ENCODE results near the gene KRT10. TPM values are rescaled to one million over a fixed set of nuclear protein-coding genes. Genes with fewer than 3 reads are reported as not detected.

The KRT10 gene
- total RNA-seq, 1 donor from 2014 or later, result 60.2 TPM

- peak overlapping the region; percentile 67 for H3K4me3 Mint-ChIP-seq
- peaks cover 18% of the 10 kb centered on the region for H3K4me1 Mint-ChIP-seq (ENCODE audit: unreplicated experiment)
- TF ChIP-seq, protein P1, sequence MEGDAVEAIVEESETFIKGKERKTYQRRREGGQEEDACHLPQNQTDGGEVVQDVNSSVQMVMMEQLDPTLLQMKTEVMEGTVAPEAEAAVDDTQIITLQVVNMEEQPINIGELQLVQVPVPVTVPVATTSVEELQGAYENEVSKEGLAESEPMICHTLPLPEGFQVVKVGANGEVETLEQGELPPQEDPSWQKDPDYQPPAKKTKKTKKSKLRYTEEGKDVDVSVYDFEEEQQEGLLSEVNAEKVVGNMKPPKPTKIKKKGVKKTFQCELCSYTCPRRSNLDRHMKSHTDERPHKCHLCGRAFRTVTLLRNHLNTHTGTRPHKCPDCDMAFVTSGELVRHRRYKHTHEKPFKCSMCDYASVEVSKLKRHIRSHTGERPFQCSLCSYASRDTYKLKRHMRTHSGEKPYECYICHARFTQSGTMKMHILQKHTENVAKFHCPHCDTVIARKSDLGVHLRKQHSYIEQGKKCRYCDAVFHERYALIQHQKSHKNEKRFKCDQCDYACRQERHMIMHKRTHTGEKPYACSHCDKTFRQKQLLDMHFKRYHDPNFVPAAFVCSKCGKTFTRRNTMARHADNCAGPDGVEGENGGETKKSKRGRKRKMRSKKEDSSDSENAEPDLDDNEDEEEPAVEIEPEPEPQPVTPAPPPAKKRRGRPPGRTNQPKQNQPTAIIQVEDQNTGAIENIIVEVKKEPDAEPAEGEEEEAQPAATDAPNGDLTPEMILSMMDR (conservative IDR thresholded peaks at IDR 0.05), result no peak
- no peak for DNase-seq (ENCODE audit: extremely low spot score, unreplicated experiment)
- H3K9me3 Mint-ChIP-seq, result no peaks in the 10 kb centered on the region
- peak overlapping the region; percentile 97 for H3K27ac Mint-ChIP-seq
- no peaks in the 10 kb centered on the region for H3K27me3 Mint-ChIP-seq
- H3K36me3 Mint-ChIP-seq, result no peaks in the 10 kb centered on the region
Measured at GRCh38 chr17:40850293-40850972, 28.0 kb upstream of the KRT10 start.

DNA sequence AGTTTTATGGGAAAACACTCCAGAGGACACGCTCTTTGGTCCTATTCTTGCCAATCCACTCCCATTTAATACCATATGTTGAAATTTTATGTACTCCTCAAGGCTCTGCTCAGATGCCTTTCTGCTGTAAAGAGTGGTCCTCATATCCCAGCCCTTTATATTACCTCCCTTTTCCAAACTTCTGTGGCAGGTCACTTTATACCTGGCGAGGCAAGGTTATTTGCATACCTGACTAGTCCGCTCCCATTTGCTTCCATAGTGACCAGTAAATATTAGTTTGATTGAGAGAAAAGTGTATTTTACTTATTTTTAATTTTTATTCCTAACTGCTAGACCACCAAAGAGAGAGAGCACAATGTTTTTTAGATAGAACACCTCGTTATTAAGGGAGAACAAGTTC, 27.3 kb upstream of the KRT10 start:
- Mint-ChIP-seq H3K36me3 (no peaks in the 10 kb centered on the region), H3K4me3 (no peak overlapping the region), H3K27me3 (peaks cover 3% of the 10 kb centered on the region), H3K4me1 (ENCODE audit: unreplicated experiment) (peaks cover 18% of the 10 kb centered on the region), H3K9me3 (no peaks in the 10 kb centered on the region), H3K27ac (peak overlapping the region; percentile 97)
- no peak for DNase-seq (ENCODE audit: extremely low spot score, unreplicated experiment)
- TF ChIP-seq, protein P1 (conservative IDR thresholded peaks at IDR 0.05), result no peak

DNA sequence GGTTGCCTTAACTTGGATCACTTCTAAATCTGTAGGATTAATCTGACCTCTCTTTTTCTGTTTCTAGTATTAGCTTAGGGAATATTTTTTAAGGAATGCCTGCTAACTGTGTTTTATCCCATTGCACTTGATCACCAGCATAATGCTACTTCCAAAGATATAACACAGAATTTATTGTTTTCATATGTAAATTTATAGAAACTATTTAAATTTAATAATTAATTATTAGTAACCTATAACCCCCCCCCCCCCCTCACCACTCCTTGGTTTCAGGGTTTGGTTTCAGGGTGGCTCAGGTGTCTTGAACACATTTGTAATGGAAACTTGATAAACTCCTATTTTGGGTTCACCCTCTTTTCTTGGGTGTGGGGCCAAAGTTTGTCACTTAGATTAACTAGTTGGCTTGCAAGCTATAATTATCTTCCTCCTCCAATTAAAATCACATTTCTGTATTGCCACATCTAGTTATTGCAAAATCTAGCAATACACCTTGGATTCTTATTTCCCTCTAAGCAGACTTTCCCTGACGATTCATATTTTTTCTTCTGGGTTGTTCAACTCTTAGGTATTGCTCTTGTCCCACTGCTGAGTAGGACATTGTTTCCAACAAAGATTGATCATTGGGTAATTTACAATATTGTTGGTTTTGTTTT, 26.3 kb upstream of the KRT10 start:
- peaks cover 4% of the 10 kb centered on the region for H3K27me3 Mint-ChIP-seq
- H3K4me3 Mint-ChIP-seq, result no peak overlapping the region
- H3K9me3 Mint-ChIP-seq, result no peaks in the 10 kb centered on the region
- H3K27ac Mint-ChIP-seq, result peak overlapping the region; percentile 97
- H3K36me3 Mint-ChIP-seq, result no peaks in the 10 kb centered on the region
- peaks cover 18% of the 10 kb centered on the region for H3K4me1 Mint-ChIP-seq (ENCODE audit: unreplicated experiment)
- TF ChIP-seq, protein P1 (conservative IDR thresholded peaks at IDR 0.05), result no peak
- DNase-seq (ENCODE audit: extremely low spot score, unreplicated experiment), result no peak

GRCh38 chr17:40846515-40847144, 24.2 kb upstream of the KRT10 start:
- Mint-ChIP-seq H3K9me3 (no peaks in the 10 kb centered on the region), H3K27me3 (peaks cover 4% of the 10 kb centered on the region), H3K4me3 (no peak overlapping the region), H3K4me1 (ENCODE audit: unreplicated experiment) (peaks cover 8% of the 10 kb centered on the region), H3K27ac (no peak overlapping the region), H3K36me3 (no peaks in the 10 kb centered on the region)
- TF ChIP-seq, protein P1 (conservative IDR thresholded peaks at IDR 0.05), result no peak
- no peak for DNase-seq (ENCODE audit: extremely low spot score, unreplicated experiment)

GRCh38 chr17:40844671-40845107, 22.3 kb upstream of the KRT10 start:
- TF ChIP-seq, protein P1 (conservative IDR thresholded peaks at IDR 0.05), result no peak
- DNase-seq (ENCODE audit: extremely low spot score, unreplicated experiment), result no peak
- Mint-ChIP-seq H3K27ac (no peak overlapping the region), H3K36me3 (no peaks in the 10 kb centered on the region), H3K9me3 (no peaks in the 10 kb centered on the region), H3K4me3 (no peak overlapping the region), H3K27me3 (peaks cover 4% of the 10 kb centered on the region), H3K4me1 (ENCODE audit: unreplicated experiment) (peaks cover 13% of the 10 kb centered on the region)
